ENCODE measurements around the gene CD36.
A peak's percentile ranks its signal among the peaks of the same experiment; 100 is the strongest.

CD36 gene

GRCh38 chr7:80699045-80699638 is 60.7 kb downstream of the CD36 start:
- DNase-seq (no peak), ATAC-seq (no peak)
- Mint-ChIP-seq H3K27ac (no peak overlapping the region), H3K27me3 (no peaks in the 10 kb centered on the region), H3K4me1 (no peaks in the 10 kb centered on the region), H3K9me3 (peaks cover 0 to 2% of the 10 kb centered on the region in 2 donors), H3K4me3 (no peak overlapping the region)

- DNase-seq (no peak), ATAC-seq (no peak)
- Mint-ChIP-seq H3K27me3 (no peaks in the 10 kb centered on the region), H3K9me3 (no peaks in the 10 kb centered on the region), H3K4me1 (no peaks in the 10 kb centered on the region), H3K4me3 (no peak overlapping the region), H3K27ac (no peak overlapping the region)
Measured at GRCh38 chr7:80699721-80700256, 61.3 kb downstream of the CD36 start.

GRCh38 chr7:80703272-80703671 is 64.8 kb downstream of the CD36 start:
- Mint-ChIP-seq H3K4me3 (no peak overlapping the region), H3K4me1 (no peaks in the 10 kb centered on the region), H3K9me3 (no peaks in the 10 kb centered on the region), H3K27ac (no peak overlapping the region), H3K27me3 (no peaks in the 10 kb centered on the region)
- ATAC-seq = no peak
- no peak for DNase-seq

- Mint-ChIP-seq H3K27ac (peak overlapping the region in 1 of 2 donors; percentile 77), H3K9me3 (no peaks in the 10 kb centered on the region), H3K4me1 (no peaks in the 10 kb centered on the region), H3K27me3 (no peaks in the 10 kb centered on the region), H3K4me3 (no peak overlapping the region)
- DNase-seq (no peak), ATAC-seq (no peak)
Measured at GRCh38 chr7:80705130-80705781, 66.8 kb downstream of the CD36 start.

- Mint-ChIP-seq H3K4me3 (no peak overlapping the region), H3K4me1 (no peaks in the 10 kb centered on the region), H3K9me3 (no peaks in the 10 kb centered on the region), H3K27ac (peak overlapping the region in 1 of 2 donors; percentile 8), H3K27me3 (no peaks in the 10 kb centered on the region)
- ATAC-seq (no peak), DNase-seq (no peak)
Measured at GRCh38 chr7:80707318-80707717, 68.9 kb downstream of the CD36 start.

- Mint-ChIP-seq H3K9me3 (peaks cover 0 to 4% of the 10 kb centered on the region in 2 donors), H3K27ac (no peak overlapping the region), H3K4me3 (no peak overlapping the region), H3K27me3 (no peaks in the 10 kb centered on the region), H3K4me1 (no peaks in the 10 kb centered on the region)
- DNase-seq (no peak), ATAC-seq (no peak)
Measured at GRCh38 chr7:80708123-80708522, 69.7 kb downstream of the CD36 start.

GRCh38 chr7:80711531-80711930 is 73.1 kb downstream of the CD36 start:
- no peak overlapping the region for H3K4me3 Mint-ChIP-seq
- DNase-seq (no peak), ATAC-seq (no peak)
- H3K9me3 Mint-ChIP-seq = peaks cover 0 to 5% of the 10 kb centered on the region in 2 donors
- no peaks in the 10 kb centered on the region for H3K4me1 Mint-ChIP-seq
- H3K27me3 Mint-ChIP-seq = no peaks in the 10 kb centered on the region
- H3K27ac Mint-ChIP-seq = no peak overlapping the region

GRCh38 chr7:80719261-80719660 is 80.8 kb downstream of the CD36 start:
- Mint-ChIP-seq H3K27ac (no peak overlapping the region), H3K27me3 (no peaks in the 10 kb centered on the region), H3K4me3 (no peak overlapping the region), H3K4me1 (no peaks in the 10 kb centered on the region), H3K9me3 (no peaks in the 10 kb centered on the region)
- DNase-seq (no peak), ATAC-seq (no peak)

- ATAC-seq (no peak), DNase-seq (no peak)
- no peaks in the 10 kb centered on the region for H3K4me1 Mint-ChIP-seq
- H3K4me3 Mint-ChIP-seq = no peak overlapping the region
- no peaks in the 10 kb centered on the region for H3K9me3 Mint-ChIP-seq
- H3K27ac Mint-ChIP-seq = no peak overlapping the region
- no peaks in the 10 kb centered on the region for H3K27me3 Mint-ChIP-seq
Measured at GRCh38 chr7:80720146-80720545, 81.7 kb downstream of the CD36 start.

- Mint-ChIP-seq H3K4me1 (no peaks in the 10 kb centered on the region), H3K27me3 (no peaks in the 10 kb centered on the region), H3K9me3 (no peaks in the 10 kb centered on the region), H3K27ac (no peak overlapping the region), H3K4me3 (no peak overlapping the region)
- ATAC-seq (no peak), DNase-seq (no peak)
Measured at GRCh38 chr7:80721883-80722615, 83.6 kb downstream of the CD36 start.

GRCh38 chr7:80722616-80723195 is 84.3 kb downstream of the CD36 start:
- Mint-ChIP-seq H3K27ac (no peak overlapping the region), H3K9me3 (no peaks in the 10 kb centered on the region), H3K27me3 (no peaks in the 10 kb centered on the region), H3K4me1 (no peaks in the 10 kb centered on the region), H3K4me3 (no peak overlapping the region)
- no peak for DNase-seq
- no peak for ATAC-seq

- no peak overlapping the region for H3K27ac Mint-ChIP-seq
- DNase-seq = no peak
- H3K9me3 Mint-ChIP-seq = no peaks in the 10 kb centered on the region
- H3K4me1 Mint-ChIP-seq = no peaks in the 10 kb centered on the region
- ATAC-seq = no peak
- H3K27me3 Mint-ChIP-seq = no peaks in the 10 kb centered on the region
- H3K4me3 Mint-ChIP-seq = no peak overlapping the region
Measured at GRCh38 chr7:80724249-80724871, 85.9 kb downstream of the CD36 start.

- Mint-ChIP-seq H3K27ac (no peak overlapping the region), H3K9me3 (no peaks in the 10 kb centered on the region), H3K4me1 (no peaks in the 10 kb centered on the region), H3K4me3 (no peak overlapping the region), H3K27me3 (no peaks in the 10 kb centered on the region)
- DNase-seq (no peak), ATAC-seq (no peak)
Measured at GRCh38 chr7:80725181-80725611, 86.8 kb downstream of the CD36 start.
